ENCODE data around the gene TAF4. TPM values are rescaled to one million over a fixed set of nuclear protein-coding genes. Genes with fewer than 3 reads are reported as not detected.

The TAF4 gene
- total and polyA plus RNA-seq, 2 of the 13 experiments (the other 11 are each of a cell fraction or from before 2014, with no cell fraction given): 5.9 to 12.0 TPM

- TF ChIP-seq, protein P1, sequence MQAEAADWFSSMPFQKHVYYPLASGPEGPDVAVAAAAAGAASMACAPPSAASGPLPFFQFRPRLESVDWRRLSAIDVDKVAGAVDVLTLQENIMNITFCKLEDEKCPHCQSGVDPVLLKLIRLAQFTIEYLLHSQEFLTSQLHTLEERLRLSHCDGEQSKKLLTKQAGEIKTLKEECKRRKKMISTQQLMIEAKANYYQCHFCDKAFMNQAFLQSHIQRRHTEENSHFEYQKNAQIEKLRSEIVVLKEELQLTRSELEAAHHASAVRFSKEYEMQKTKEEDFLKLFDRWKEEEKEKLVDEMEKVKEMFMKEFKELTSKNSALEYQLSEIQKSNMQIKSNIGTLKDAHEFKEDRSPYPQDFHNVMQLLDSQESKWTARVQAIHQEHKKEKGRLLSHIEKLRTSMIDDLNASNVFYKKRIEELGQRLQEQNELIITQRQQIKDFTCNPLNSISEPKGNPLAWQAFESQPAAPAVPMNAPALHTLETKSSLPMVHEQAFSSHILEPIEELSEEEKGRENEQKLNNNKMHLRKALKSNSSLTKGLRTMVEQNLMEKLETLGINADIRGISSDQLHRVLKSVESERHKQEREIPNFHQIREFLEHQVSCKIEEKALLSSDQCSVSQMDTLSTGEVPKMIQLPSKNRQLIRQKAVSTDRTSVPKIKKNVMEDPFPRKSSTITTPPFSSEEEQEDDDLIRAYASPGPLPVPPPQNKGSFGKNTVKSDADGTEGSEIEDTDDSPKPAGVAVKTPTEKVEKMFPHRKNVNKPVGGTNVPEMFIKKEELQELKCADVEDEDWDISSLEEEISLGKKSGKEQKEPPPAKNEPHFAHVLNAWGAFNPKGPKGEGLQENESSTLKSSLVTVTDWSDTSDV (CRISPR knock-in tag; IDR thresholded peaks at IDR 0.05): 0 out of 2 replicates have a peak, but pooled peaks have one; percentile 29
- TF ChIP-seq ZNF614 (CRISPR knock-in tag; IDR thresholded peaks at IDR 0.05; ENCODE audit: borderline replicate concordance) (peak; percentile 89), CHD2 (IDR thresholded peaks at IDR 0.05; ENCODE audit: low read depth, low read length) (no peak), HDAC6 (IDR thresholded peaks at IDR 0.05; ENCODE audit: low read depth, low read length) (no peak), MAX (IDR thresholded peaks at IDR 0.05) (peak; percentile 26; the same call in 1 of the 2 replicates), HMG20A (CRISPR knock-in tag; IDR thresholded peaks at IDR 0.05; ENCODE audit: borderline replicate concordance) (no peak; the same call in 1 of the 2 replicates), IRF2 (CRISPR knock-in tag; IDR thresholded peaks at IDR 0.05) (peak; percentile 71; the same call in 1 of the 2 replicates), ZFP82 (CRISPR knock-in tag; IDR thresholded peaks at IDR 0.05; ENCODE audit: borderline replicate concordance) (no peak; the same call in 1 of the 2 replicates), GZF1 (CRISPR knock-in tag; IDR thresholded peaks at IDR 0.05) (peak; percentile 55), HMGXB4 (CRISPR knock-in tag; IDR thresholded peaks at IDR 0.05; ENCODE audit: borderline replicate concordance in 1 of 2, low read depth in 1 of 2) (peak; percentile 26 to 56; a peak in 2 of 4 replicates), POLR2G (IDR thresholded peaks at IDR 0.05; ENCODE audit: low read depth, low read length) (peak; percentile 86), ZNF577 (CRISPR knock-in tag; IDR thresholded peaks at IDR 0.05; ENCODE audit: borderline replicate concordance, low read depth) (no peak), ZNF670 (CRISPR knock-in tag; IDR thresholded peaks at IDR 0.05; ENCODE audit: borderline replicate concordance) (peak; percentile 81; the same call in 1 of the 2 replicates), YY1 (IDR thresholded peaks at IDR 0.05; ENCODE audit: insufficient read depth, insufficient replicate concordance, low read depth, low read length) (peak; percentile 61), SIX1 (CRISPR knock-in tag; IDR thresholded peaks at IDR 0.05; ENCODE audit: borderline replicate concordance) (no peak), JUN (CRISPR knock-in tag; IDR thresholded peaks at IDR 0.05) (no peak), PTBP1 (IDR thresholded peaks at IDR 0.05; ENCODE audit: low read depth, low read length, poor library complexity, severe bottlenecking) (no peak), ZNF496 (CRISPR knock-in tag; IDR thresholded peaks at IDR 0.05; ENCODE audit: insufficient replicate concordance) (no peak), HHEX (CRISPR knock-in tag; IDR thresholded peaks at IDR 0.05) (peak; percentile 39; the same call in 1 of the 2 replicates)
- TF ChIP-seq, protein P2, sequence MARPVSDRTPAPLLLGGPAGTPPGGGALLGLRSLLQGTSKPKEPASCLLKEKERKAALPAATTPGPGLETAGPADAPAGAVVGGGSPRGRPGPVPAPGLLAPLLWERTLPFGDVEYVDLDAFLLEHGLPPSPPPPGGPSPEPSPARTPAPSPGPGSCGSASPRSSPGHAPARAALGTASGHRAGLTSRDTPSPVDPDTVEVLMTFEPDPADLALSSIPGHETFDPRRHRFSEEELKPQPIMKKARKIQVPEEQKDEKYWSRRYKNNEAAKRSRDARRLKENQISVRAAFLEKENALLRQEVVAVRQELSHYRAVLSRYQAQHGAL (CRISPR knock-in tag; IDR thresholded peaks at IDR 0.05; ENCODE audit: not compliant biosample characterization): peak; percentile 21
- TF ChIP-seq, protein P3, sequence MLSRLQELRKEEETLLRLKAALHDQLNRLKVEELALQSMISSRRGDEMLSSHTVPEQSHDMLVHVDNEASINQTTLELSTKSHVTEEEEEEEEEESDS (CRISPR knock-in tag; IDR thresholded peaks at IDR 0.05; ENCODE audit: borderline replicate concordance): no peak
- TF ChIP-seq, protein P4, sequence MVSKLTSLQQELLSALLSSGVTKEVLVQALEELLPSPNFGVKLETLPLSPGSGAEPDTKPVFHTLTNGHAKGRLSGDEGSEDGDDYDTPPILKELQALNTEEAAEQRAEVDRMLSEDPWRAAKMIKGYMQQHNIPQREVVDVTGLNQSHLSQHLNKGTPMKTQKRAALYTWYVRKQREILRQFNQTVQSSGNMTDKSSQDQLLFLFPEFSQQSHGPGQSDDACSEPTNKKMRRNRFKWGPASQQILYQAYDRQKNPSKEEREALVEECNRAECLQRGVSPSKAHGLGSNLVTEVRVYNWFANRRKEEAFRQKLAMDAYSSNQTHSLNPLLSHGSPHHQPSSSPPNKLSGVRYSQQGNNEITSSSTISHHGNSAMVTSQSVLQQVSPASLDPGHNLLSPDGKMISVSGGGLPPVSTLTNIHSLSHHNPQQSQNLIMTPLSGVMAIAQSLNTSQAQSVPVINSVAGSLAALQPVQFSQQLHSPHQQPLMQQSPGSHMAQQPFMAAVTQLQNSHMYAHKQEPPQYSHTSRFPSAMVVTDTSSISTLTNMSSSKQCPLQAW (CRISPR knock-in tag; IDR thresholded peaks at IDR 0.05): peak; percentile 86
Observed at GRCh38 chr20:62066983-62067433, 1.3 kb upstream of the TAF4 start (continued).

Measured in HepG2 (cell line).